GM12872 (cell line): Measurements from ENCODE around the gene FAM107B.

Source experiments
- TF ChIP-seq, protein P1 (sequence below): IDR thresholded peaks from 3 replicates; pipeline ENCODE4 v1.5.1; 2011; ENCODE audit warnings: low read depth, mild to moderate bottlenecking, low read length, moderate library complexity; ENCODE audit not compliant: insufficient read depth

The FAM107B gene

DNA sequence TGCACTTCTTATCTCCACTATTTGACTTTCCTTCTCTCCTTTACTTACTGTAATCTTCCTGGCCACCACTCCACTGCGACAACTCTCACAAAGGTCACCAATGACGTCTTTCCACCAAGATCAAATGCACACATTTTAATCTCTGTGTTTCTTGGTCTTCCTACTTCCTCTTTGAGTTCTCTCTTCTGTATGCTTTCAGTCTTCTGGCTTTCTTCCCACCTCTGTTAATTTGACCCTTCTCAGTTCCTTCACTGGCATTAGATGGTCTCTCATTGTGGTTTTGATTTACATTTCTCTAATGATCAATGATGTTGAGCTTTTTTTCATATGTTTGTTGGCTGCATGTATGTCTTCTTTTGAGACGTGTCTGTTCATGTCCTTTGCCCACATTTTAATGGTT lies 31.9 kb downstream of the FAM107B start:
- TF ChIP-seq, protein P1, sequence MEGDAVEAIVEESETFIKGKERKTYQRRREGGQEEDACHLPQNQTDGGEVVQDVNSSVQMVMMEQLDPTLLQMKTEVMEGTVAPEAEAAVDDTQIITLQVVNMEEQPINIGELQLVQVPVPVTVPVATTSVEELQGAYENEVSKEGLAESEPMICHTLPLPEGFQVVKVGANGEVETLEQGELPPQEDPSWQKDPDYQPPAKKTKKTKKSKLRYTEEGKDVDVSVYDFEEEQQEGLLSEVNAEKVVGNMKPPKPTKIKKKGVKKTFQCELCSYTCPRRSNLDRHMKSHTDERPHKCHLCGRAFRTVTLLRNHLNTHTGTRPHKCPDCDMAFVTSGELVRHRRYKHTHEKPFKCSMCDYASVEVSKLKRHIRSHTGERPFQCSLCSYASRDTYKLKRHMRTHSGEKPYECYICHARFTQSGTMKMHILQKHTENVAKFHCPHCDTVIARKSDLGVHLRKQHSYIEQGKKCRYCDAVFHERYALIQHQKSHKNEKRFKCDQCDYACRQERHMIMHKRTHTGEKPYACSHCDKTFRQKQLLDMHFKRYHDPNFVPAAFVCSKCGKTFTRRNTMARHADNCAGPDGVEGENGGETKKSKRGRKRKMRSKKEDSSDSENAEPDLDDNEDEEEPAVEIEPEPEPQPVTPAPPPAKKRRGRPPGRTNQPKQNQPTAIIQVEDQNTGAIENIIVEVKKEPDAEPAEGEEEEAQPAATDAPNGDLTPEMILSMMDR: no peak

DNA sequence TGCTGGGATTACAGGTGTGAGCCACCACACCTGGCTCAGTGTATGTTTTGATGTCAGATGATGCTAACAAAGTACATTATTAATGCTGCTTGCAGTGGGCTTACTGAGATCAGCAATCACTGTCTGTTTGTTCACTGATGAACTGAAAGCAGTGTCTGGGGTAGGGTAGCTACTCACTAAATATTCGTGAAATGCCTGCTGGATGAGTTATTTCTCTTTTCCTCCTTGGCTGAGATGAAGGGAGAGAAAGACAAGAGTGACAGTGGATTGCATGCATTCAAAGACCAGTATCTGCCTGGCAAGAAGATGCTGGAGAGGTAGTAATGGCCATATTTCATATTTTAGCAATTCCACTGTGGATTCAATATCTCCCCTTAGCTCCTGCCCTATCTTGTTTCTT lies 32.3 kb downstream of the FAM107B start:
- TF ChIP-seq, protein P1: no peak

DNA sequence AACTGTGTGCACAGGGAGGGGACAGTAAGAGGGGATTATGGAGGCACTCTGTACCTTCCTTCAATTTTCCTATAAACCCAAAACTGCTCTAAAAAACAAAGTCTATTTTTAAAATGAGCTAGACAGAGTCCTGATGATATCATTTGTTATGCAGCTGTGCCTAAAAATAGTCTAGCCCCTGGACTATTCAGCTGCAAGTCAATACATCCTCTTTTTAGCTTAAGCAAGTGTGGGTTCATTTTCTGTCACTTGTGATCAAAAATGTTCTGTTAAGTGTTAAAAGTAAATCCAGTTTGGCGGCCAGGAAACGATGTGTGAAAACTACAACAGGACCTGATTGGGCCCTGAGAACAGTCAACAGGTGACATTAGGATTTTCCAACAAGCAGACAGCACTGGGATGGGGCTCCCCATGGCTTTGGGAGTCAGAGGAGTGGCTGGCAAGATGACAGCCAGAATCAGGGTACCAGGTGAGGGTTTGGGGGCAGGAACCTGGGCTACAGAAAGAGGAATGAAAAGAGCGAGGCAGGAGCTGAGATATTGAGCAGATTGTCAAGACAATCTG lies 33.9 kb downstream of the FAM107B start:
- TF ChIP-seq, protein P1: no peak

DNA sequence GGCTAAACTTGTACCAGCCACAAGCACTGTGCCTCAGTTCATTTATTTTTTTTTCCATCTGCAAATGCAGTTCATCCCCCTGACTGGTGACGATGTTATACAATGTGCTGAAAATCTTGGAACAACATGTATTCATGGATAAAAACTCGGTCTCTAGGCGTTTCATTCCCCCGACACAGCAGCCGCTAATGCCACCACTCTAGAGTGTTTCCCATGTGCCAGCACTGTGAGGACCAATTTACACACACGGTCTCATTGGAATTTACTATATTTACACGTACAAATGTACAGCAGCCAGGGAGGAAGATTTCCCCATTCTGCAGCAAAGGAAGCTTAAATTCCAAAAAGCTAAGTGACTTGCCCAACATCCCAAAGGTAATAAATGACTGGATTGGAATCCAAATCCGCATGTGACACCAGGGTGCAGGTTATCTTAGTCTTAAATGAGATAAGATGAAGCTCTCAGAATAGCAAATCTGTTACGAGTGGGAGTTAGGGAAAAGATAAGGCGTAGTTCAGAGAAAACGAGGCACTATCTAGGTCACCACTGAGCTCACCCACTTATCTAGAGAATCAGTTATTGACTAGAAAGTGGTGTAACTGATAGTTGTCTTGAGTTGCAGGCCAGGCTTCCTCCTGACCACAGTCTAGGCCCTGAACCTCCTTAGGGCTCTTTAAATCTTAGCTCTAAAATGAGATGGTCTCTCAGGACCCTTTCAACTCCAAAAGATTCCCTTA lies 36.7 kb downstream of the FAM107B start:
- TF ChIP-seq, protein P1: no peak

DNA sequence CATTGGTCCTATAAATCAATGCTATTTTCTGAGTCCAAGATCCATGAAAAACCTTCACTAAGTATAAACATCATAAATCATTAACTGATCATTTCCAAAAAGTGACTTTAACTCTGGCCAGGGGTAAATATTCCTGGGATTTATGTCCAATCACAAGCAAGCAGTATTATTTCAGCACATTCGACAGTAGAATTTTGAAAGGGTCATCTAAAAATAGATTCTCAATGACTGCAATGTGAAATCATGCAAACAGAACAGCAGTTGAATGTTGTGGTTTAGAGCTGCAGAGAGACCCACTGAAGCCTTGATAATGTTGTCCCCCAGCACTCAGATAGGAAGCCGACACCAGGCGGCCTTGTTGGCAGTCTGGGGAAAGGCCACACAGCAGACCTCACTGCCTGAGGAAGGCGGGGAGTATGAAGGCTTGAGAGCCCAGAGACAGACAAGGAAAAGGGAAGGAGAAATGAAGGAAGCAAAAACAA lies 38.1 kb downstream of the FAM107B start:
- TF ChIP-seq, protein P1: no peak

DNA sequence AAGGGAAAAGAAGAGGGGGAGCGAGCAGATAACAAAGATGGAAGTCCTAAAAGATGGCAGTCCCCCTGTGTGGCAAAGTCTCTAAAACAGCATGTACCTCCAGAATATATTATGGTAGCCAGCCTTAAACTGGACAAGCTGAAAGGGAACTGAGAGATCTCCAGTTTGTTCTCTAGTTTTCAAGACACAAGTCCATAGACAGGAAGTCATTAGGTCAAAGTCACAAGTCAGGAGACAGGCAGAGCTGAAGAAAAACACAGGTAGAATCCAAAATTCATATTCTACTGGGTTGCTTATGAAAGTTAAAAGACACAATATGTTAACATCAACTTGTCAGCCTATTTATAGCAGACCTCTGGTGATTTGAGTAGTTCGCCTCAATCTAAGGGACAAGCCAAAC lies 38.7 kb downstream of the FAM107B start:
- TF ChIP-seq, protein P1: no peak

DNA sequence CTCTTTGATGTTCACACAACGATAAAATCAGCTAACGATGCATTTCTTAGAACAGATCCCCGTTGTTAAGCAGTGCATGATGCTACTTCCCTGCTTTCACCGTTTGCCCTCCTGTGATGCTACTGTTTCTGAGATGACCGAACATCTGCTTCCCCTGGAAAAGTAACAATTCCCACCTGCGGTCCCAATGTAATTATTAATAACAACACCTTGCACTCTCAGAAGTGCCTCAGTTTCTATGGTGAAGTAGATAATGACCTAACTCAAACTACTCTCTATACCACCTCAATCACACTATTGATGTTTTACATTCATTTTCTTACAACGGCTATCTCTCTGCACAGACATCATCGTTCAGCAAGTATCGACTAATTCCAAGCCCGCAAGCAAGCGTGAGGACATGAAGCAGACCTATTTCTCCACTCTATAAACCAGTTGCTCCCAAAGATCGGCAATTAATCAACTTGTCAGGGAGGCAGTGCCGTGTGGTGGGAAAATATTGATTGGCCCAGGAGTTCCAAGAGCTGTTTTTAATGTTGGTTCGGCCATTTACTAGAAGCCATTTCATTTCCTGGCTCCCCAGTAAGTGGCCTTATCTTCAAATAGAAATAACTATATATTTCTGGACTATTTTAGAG lies 42.7 kb downstream of the FAM107B start:
- TF ChIP-seq, protein P1: no peak
